Right lobe of liver (tissue), 6 donors: ENCODE data around the gene MDH2. TPM values are rescaled to one million over a fixed set of nuclear protein-coding genes. Genes with fewer than 3 reads are reported as not detected.
A peak's percentile ranks its signal among the peaks of the same experiment; 100 is the strongest.

Experiments used
- ATAC-seq, 4 donors: fragments of 200-7000 bp; cut with Tn5 transposase; one replicate each; pipeline ENCODE4 v1.9.1; 2020; ENCODE audit warnings: mild to moderate bottlenecking in 4 of 4, moderate library complexity in 4 of 4
- DNase-seq, 3 donors: peaks; one replicate each; pipeline ENCODE4 v3.0.0-alpha.2; 2020
- H3K27ac ChIP-seq, 3 donors: fragments of 200-600 bp; one replicate each; pipeline ENCODE4 v1.8.0; 2022
- H3K27me3 ChIP-seq, 2 donors: fragments of 200-600 bp; one replicate each; pipeline ENCODE4 v1.8.0; 2022
- H3K36me3 ChIP-seq, 4 donors: fragments of 200-600 bp; sonication (generic) in 1 of 4; one replicate each; pipeline versions ENCODE4 v1.5.1 to v1.8.0; 2017 to 2022; ENCODE audit warnings: control low read depth in 1 of 4
- H3K4me1 ChIP-seq, 4 donors: fragments of 200-600 bp; sonication (generic) in 1 of 4; one replicate each; pipeline versions ENCODE4 v1.5.1 to v1.8.0; 2017 to 2022; ENCODE audit warnings: control low read depth in 1 of 4
- H3K4me3 ChIP-seq, 3 donors: fragments of 200-600 bp; one replicate each; pipeline ENCODE4 v1.8.0; 2022
- H3K9me3 ChIP-seq, 4 donors: fragments of 200-600 bp; sonication (generic) in 1 of 4; one replicate each; pipeline versions ENCODE4 v1.5.1 to v1.8.0; 2017 to 2022; ENCODE audit warnings: control low read depth in 1 of 4
- CTCF ChIP-seq, 4 donors: fragments of 200-600 bp in 3 of 4; fragments of 450-650 bp in 1 of 4; IDR thresholded peaks; one replicate each; pipeline versions ENCODE4 v1.5.1 to v1.8.0; 2016 to 2022; ENCODE audit warnings: antibody characterized with exemption in 4 of 4, mild to moderate bottlenecking in 2 of 4
- POLR2A ChIP-seq: fragments of 450-650 bp; IDR thresholded peaks from one replicate; pipeline ENCODE4 v1.6.1; 2017; ENCODE audit warnings: antibody characterized with exemption, mild to moderate bottlenecking
- WGBS: methylation state at CpG from one replicate; pipeline ENCODE4 v1.1.6; 2018; ENCODE audit warnings: low coverage, low lambda C conversion rate; ENCODE audit not compliant: insufficient coverage; ENCODE audit errors: missing lambda C conversion rate; 5-methylcytosine and 5-hydroxymethylcytosine counted together
- intact Hi-C, 2 donors: fragments of 100-400 bp; cut with DNase I; formaldehyde crosslinking; loops; one replicate each; pipeline versions ENCODE4 v1.11.2 to v1.14.1; 2022
- long read RNA-seq: library from polyadenylated mRNA; unstranded; transcript quantifications from one replicate; pipeline ENCODE4 v2.0.0, GENCODE V29; 2019
- total RNA-seq, 6 experiments: library from RNA; depleted of rRNA in 2 of 6; stranded (reverse); fragments of >200 nt in 2 of 6; fragmentation: NEBNext Ultra II Directional in 3 of 6; extraction: Animal tissue kit (Norgen Biotek cat#: 25700) in 3 of 6; gene quantifications; one replicate each; pipeline versions ENCODE4 v1.1.0 to v1.2.4, GENCODE V29; 2016 to 2023
- donor health status: DM: no; HTN: yes; CAD: no.
- donor health status: DM: no; HTN: no; CAD: no.
- donor health status: DM: no; HTN: no; CAD: no.
- donor health status: DM: no; HTN: yes; CAD: no.
- donor health status: DM: no; HTN: yes; CAD: no.

Gene MDH2
- 100 to 1,000 TPM; 130 to 178 (median 164) TPM for total RNA-seq
- long read RNA-seq, transcript MDH2-201 (9 exons, 2,209 nt): major isoform, 44 of 56 reads
- long read RNA-seq, partial matches to known transcripts: 8 of 56 reads
- long read RNA-seq, other reads (novel, unspliced or antisense): 4 of 56 reads

- ATAC-seq (peak; percentile 96 to 98 (median 96)), DNase-seq (peak; percentile 95 to 96 (median 96))
- TF ChIP-seq POLR2A (peak; percentile 96), CTCF (IDR thresholded peaks at IDR 0.05) (no peak)
- 0% methylated on average over 12 of the region's 58 CpGs for WGBS
- H3K4me1 ChIP-seq: peaks cover 0 to 29% (median 6%) of the 10 kb centered on the region in 4 donors
- H3K4me3 ChIP-seq: peak within 1 kb of the TSS; percentile 84 to 99 (median 98)
- no peaks in the 10 kb centered on the region for H3K36me3 ChIP-seq
- intact Hi-C loops: no loop called here
- H3K27me3 ChIP-seq: no peaks in the 10 kb centered on the region
- H3K27ac ChIP-seq: peak within 1 kb of the TSS; percentile 66 to 96 (median 93)
- H3K9me3 ChIP-seq: no peaks in the 10 kb centered on the region
Observed at GRCh38 chr7:76047811-76048667, at the start of gene MDH2, which contains the start of gene STYXL1. Gene MDH2, plus strand, starts transcription at chr7:76048106. Its CDS starts 55 bp downstream, at chr7:76048161. Gene STYXL1, minus strand, starts transcription at chr7:76048000. Its CDS starts 17,477 bp downstream, at chr7:76030523.

- ATAC-seq (peak in 1 of 4 donors; percentile 20), DNase-seq (no peak)
- Histone ChIP-seq H3K4me3 (no peak overlapping the region), H3K27ac (no peak overlapping the region), H3K27me3 (no peaks in the 10 kb centered on the region), H3K9me3 (no peaks in the 10 kb centered on the region), H3K36me3 (peaks cover 0 to 14% (median 0%) of the 10 kb centered on the region in 4 donors), H3K4me1 (peaks cover 0 to 3% (median 0%) of the 10 kb centered on the region in 4 donors)
- intact Hi-C loops: no loop called here
- no peak for TF ChIP-seq CTCF (IDR thresholded peaks at IDR 0.05)
- TF ChIP-seq POLR2A: no peak
- WGBS: 60% methylated on average over 1 of the region's 11 CpGs
Observed at GRCh38 chr7:76000566-76000965, 47.3 kb upstream of the MDH2 start.

GRCh38 chr7:76002139-76002538 is 45.8 kb upstream of the MDH2 start:
- WGBS: 90% methylated on average over 6 of the region's 6 CpGs
- intact Hi-C loops: no loop called here
- H3K27ac ChIP-seq: no peak overlapping the region
- DNase-seq: no peak
- H3K4me3 ChIP-seq: no peak overlapping the region
- no peaks in the 10 kb centered on the region for H3K4me1 ChIP-seq
- TF ChIP-seq POLR2A: no peak
- TF ChIP-seq CTCF (IDR thresholded peaks at IDR 0.05): no peak
- peaks cover 0 to 14% (median 0%) of the 10 kb centered on the region in 4 donors for H3K36me3 ChIP-seq
- no peak for ATAC-seq
- no peaks in the 10 kb centered on the region for H3K27me3 ChIP-seq
- no peaks in the 10 kb centered on the region for H3K9me3 ChIP-seq

GRCh38 chr7:76002822-76003221 is 45.1 kb upstream of the MDH2 start:
- Histone ChIP-seq H3K36me3 (peaks cover 0 to 11% (median 0%) of the 10 kb centered on the region in 4 donors), H3K4me1 (no peaks in the 10 kb centered on the region), H3K9me3 (no peaks in the 10 kb centered on the region), H3K27ac (no peak overlapping the region), H3K27me3 (no peaks in the 10 kb centered on the region), H3K4me3 (no peak overlapping the region)
- 92% methylated on average over 3 of the region's 3 CpGs for WGBS
- TF ChIP-seq CTCF (IDR thresholded peaks at IDR 0.05) (no peak), POLR2A (no peak)
- intact Hi-C loops: no loop called here
- ATAC-seq (no peak), DNase-seq (no peak)
